SK-N-SH (cell line): Measurements from ENCODE around the gene SFMBT2. TPM values are rescaled to one million over a fixed set of nuclear protein-coding genes. Genes with fewer than 3 reads are reported as not detected.

Experiments used
- CTCF ChIA-PET: fragments of 300-600, 350-600 bp; formaldehyde crosslinking; extraction: SDS; loops from one replicate; lab custom pipeline; 2021; lab: Yijun Ruan, JAX
- POLR2A ChIA-PET: fragments of 350-600 bp; sonication (Branson Sonifier 250); formaldehyde crosslinking; extraction: SDS; loops from one replicate; lab custom pipeline; 2020; ENCODE audit warnings: antibody characterized with exemption, inconsistent platforms; lab: Yijun Ruan, JAX
- DNase-seq: peaks from one replicate; pipeline ENCODE4 v3.0.0; 2012
- H2AFZ ChIP-seq: fragments of 200-600 bp; sonication (generic); 2 replicates; pipeline ENCODE4 v1.8.1; 2016; ENCODE audit warnings: antibody characterized with exemption, mild to moderate bottlenecking, low read depth
- H3F3A ChIP-seq: fragments of 200-600 bp; sonication (generic); replicated peaks from 2 replicates; pipeline ENCODE3; 2016; ENCODE audit warnings: antibody characterized with exemption, mild to moderate bottlenecking; ENCODE audit not compliant: insufficient read depth
- H3K27ac ChIP-seq, 2 experiments: fragments of 200-500 bp in 1 of 2; fragments of 200-600 bp in 1 of 2; sonication (Bioruptor generic) in 1 of 2; sonication (generic), shearing (Covaris generic) in 1 of 2; 2 replicates each; pipeline versions ENCODE4 v1.5.1 to v1.6.1; 2014 to 2016; ENCODE audit warnings: low read depth in 2 of 2, inconsistent platforms in 1 of 2, low read length in 1 of 2, mild to moderate bottlenecking in 1 of 2, mixed read lengths in 1 of 2
- H3K27me3 ChIP-seq: fragments of 200-600 bp; sonication (generic), shearing (Covaris generic); 2 replicates; pipeline ENCODE4 v1.6.1; 2016; ENCODE audit warnings: mixed run types; ENCODE audit not compliant: insufficient read depth
- H3K36me3 ChIP-seq, 2 experiments: fragments of 200-500 bp in 1 of 2; fragments of 200-600 bp in 1 of 2; sonication (Bioruptor generic) in 1 of 2; sonication (generic) in 1 of 2; replicated peaks in 1 of 2; 2 replicates each; pipeline versions ENCODE3 to v1.5.1; 2014 to 2016; ENCODE audit warnings: low read length in 1 of 2, mild to moderate bottlenecking in 1 of 2; ENCODE audit not compliant: insufficient read depth in 2 of 2, control insufficient read depth in 1 of 2
- H3K4me1 ChIP-seq, 2 experiments: fragments of 200-500 bp in 1 of 2; fragments of 200-600 bp in 1 of 2; sonication (Bioruptor generic) in 1 of 2; sonication (generic), shearing (Covaris generic) in 1 of 2; 2 replicates each; pipeline versions ENCODE4 v1.5.1 to v1.6.1; 2014 to 2016; ENCODE audit warnings: low read depth in 1 of 2, low read length in 1 of 2, mixed run types in 1 of 2; ENCODE audit not compliant: insufficient read depth in 2 of 2, control insufficient read depth in 1 of 2
- H3K4me2 ChIP-seq: fragments of 200-600 bp; sonication (generic), shearing (Covaris generic); 2 replicates; pipeline ENCODE4 v1.6.1; 2017; ENCODE audit warnings: mixed run types
- H3K4me3 ChIP-seq, 2 experiments: fragments of 200-500 bp in 1 of 2; fragments of 200-600 bp in 1 of 2; sonication (Bioruptor generic) in 1 of 2; sonication (generic), shearing (Covaris generic) in 1 of 2; 2 replicates each; pipeline versions ENCODE4 v1.5.1 to v1.8.1; 2014 to 2016; ENCODE audit warnings: low read depth in 2 of 2, inconsistent platforms in 1 of 2, low read length in 1 of 2, mild to moderate bottlenecking in 1 of 2, mixed read lengths in 1 of 2, moderate library complexity in 1 of 2
- H3K79me2 ChIP-seq: fragments of 200-600 bp; sonication (generic); 2 replicates; pipeline ENCODE4 v1.8.1; 2017; ENCODE audit warnings: mild to moderate bottlenecking; ENCODE audit not compliant: insufficient read depth
- H3K9ac ChIP-seq: fragments of 200-600 bp; sonication (generic); 2 replicates; pipeline ENCODE4 v1.6.1; 2017; ENCODE audit warnings: mixed run types
- H3K9me2 ChIP-seq: fragments of 200-600 bp; sonication (generic); 2 replicates; pipeline ENCODE4 v1.6.1; 2017; ENCODE audit warnings: mixed run types
- H3K9me3 ChIP-seq: fragments of 200-600 bp; sonication (generic); 2 replicates; pipeline ENCODE4 v1.6.1; 2017; ENCODE audit warnings: mixed run types, mild to moderate bottlenecking, moderate library complexity
- H4K20me1 ChIP-seq: fragments of 200-600 bp; sonication (generic); 2 replicates; pipeline ENCODE4 v1.6.1; 2017; ENCODE audit warnings: mild to moderate bottlenecking, mixed run types; ENCODE audit not compliant: insufficient read depth
- CTCF ChIP-seq: fragments of 200-600 bp; sonication (generic); IDR thresholded peaks from 2 replicates; pipeline ENCODE4 v1.6.1; 2017; ENCODE audit warnings: antibody characterized with exemption, mild to moderate bottlenecking, moderate library complexity
- EP300 ChIP-seq, 2 experiments: IDR thresholded peaks; 2 replicates each; pipeline versions ENCODE4 v1.4.0 to v1.6.1; 2012; ENCODE audit warnings: borderline replicate concordance in 1 of 2, low read depth in 1 of 2, low read length in 1 of 2
- EZH2phosphoT487 ChIP-seq: fragments of 200-600 bp; sonication (generic); IDR thresholded peaks from 2 replicates; pipeline ENCODE4 v1.6.1; 2017; ENCODE audit warnings: low read depth, mixed run types, mild to moderate bottlenecking, antibody characterized with exemption, moderate library complexity, borderline replicate concordance
- FOXJ3 ChIP-seq: sonication (generic); formaldehyde crosslinking; IDR thresholded peaks from 2 replicates; pipeline ENCODE4 v1.5.1; 2020; ENCODE audit warnings: mild to moderate bottlenecking, missing genetic modification reagents
- FOXM1 ChIP-seq: IDR thresholded peaks from 2 replicates; pipeline ENCODE4 v1.4.0; 2012; ENCODE audit warnings: low read depth, mild to moderate bottlenecking
- GABPA ChIP-seq: IDR thresholded peaks from 2 replicates; pipeline ENCODE4 v1.4.0; 2012; ENCODE audit warnings: low read depth, mild to moderate bottlenecking
- MAX ChIP-seq: IDR thresholded peaks from 2 replicates; pipeline ENCODE4 v1.4.0; 2012; ENCODE audit warnings: low read depth
- MEF2A ChIP-seq: IDR thresholded peaks from 2 replicates; pipeline ENCODE4 v1.4.0; 2012; ENCODE audit warnings: low read depth, borderline replicate concordance
- NRF1 ChIP-seq: IDR thresholded peaks from 2 replicates; pipeline ENCODE4 v1.6.1; 2012; ENCODE audit warnings: low read depth, mild to moderate bottlenecking, low read length
- PBX3 ChIP-seq: IDR thresholded peaks from 2 replicates; pipeline ENCODE4; 2012
- POLR2AphosphoS5 ChIP-seq: IDR thresholded peaks from 2 replicates; pipeline ENCODE4 v1.6.1; 2012; ENCODE audit warnings: low read depth, low read length
- RCOR1 ChIP-seq: fragments of 150-350 bp; IDR thresholded peaks from 2 replicates; pipeline ENCODE4 v1.6.1; 2017; ENCODE audit warnings: antibody characterized with exemption, low read length
- RFX5 ChIP-seq: IDR thresholded peaks from 2 replicates; pipeline ENCODE4 v1.6.1; 2012; ENCODE audit warnings: mild to moderate bottlenecking, improper control_type of control experiment, low read length
- SMC3 ChIP-seq: IDR thresholded peaks from 2 replicates; pipeline ENCODE4 v1.6.1; 2012; ENCODE audit warnings: low read depth, low read length, improper control_type of control experiment
- TAF1 ChIP-seq: IDR thresholded peaks from 2 replicates; pipeline ENCODE4 v1.6.1; 2012; ENCODE audit warnings: low read depth, mild to moderate bottlenecking, low read length, moderate library complexity, borderline replicate concordance
- TCF12 ChIP-seq: IDR thresholded peaks from 2 replicates; pipeline ENCODE4 v1.4.0; 2012
- USF1 ChIP-seq: IDR thresholded peaks from 2 replicates; pipeline ENCODE4 v1.4.0; 2012; ENCODE audit warnings: low read depth, borderline replicate concordance
- USF2 ChIP-seq: fragments of 150-350 bp; IDR thresholded peaks from 2 replicates; pipeline ENCODE4 v1.6.1; 2017; ENCODE audit warnings: antibody characterized with exemption, low read length, low read depth, borderline replicate concordance
- YY1 ChIP-seq: IDR thresholded peaks from 2 replicates; pipeline ENCODE4 v1.4.0; 2012; ENCODE audit warnings: low read depth, mild to moderate bottlenecking
- ZBTB33 ChIP-seq: IDR thresholded peaks from 2 replicates; pipeline ENCODE4 v1.4.0; 2012; ENCODE audit warnings: low read depth, borderline replicate concordance
- WGBS: methylation state at CpG from one replicate; pipeline ENCODE4 v1.1.6; 2017; ENCODE audit warnings: low lambda C conversion rate; 5-methylcytosine and 5-hydroxymethylcytosine counted together
- polyA plus RNA-seq, 3 experiments: library from polyadenylated mRNA; depleted of rRNA; stranded (reverse); fragments of >200 nt; gene quantifications; 2 replicates each; pipeline ENCODE4 v1.2.3, GENCODE V29; 2012

Gene SFMBT2
- polyA plus RNA-seq, 1 of the 3 experiments (the other 2 are of a cell fraction): 0.20 TPM

GRCh38 chr10:7210516-7210915 lies 200.3 kb downstream of the SFMBT2 start:
- no peaks in the 10 kb centered on the region for H3K9me3 ChIP-seq
- TF ChIP-seq USF1: no peak
- TF ChIP-seq FOXM1: no peak
- no peak for TF ChIP-seq MEF2A
- no peak for TF ChIP-seq USF2
- no peak for TF ChIP-seq TCF12
- TF ChIP-seq MAX: no peak
- no peak for TF ChIP-seq SMC3
- no peak for TF ChIP-seq RFX5
- TF ChIP-seq TAF1: no peak
- no peak for TF ChIP-seq PBX3
- no peak for TF ChIP-seq GABPA
- ChIA-PET POLR2A (no interaction called here), CTCF (no interaction called here)
- no peaks in the 10 kb centered on the region for H3K27me3 ChIP-seq
- no peaks in the 10 kb centered on the region for H3F3A ChIP-seq
- no peak for DNase-seq
- H3K4me3 ChIP-seq: no peak overlapping the region
- no peaks in the 10 kb centered on the region for H3K36me3 ChIP-seq
- H2AFZ ChIP-seq: no peak overlapping the region
- H3K9ac ChIP-seq: no peak overlapping the region
- H3K9me2 ChIP-seq: no peaks in the 10 kb centered on the region
- no peak overlapping the region for H3K4me2 ChIP-seq
- no peaks in the 10 kb centered on the region for H3K79me2 ChIP-seq
- H3K27ac ChIP-seq: no peak overlapping the region
- WGBS: 56% methylated on average over 10 of the region's 10 CpGs
- H4K20me1 ChIP-seq: no peaks in the 10 kb centered on the region
- H3K4me1 ChIP-seq: no peaks in the 10 kb centered on the region

GRCh38 chr10:7209458-7209857 lies 201.4 kb downstream of the SFMBT2 start:
- no peaks in the 10 kb centered on the region for H3K36me3 ChIP-seq
- H3K4me3 ChIP-seq: no peak overlapping the region
- no peaks in the 10 kb centered on the region for H3F3A ChIP-seq
- H4K20me1 ChIP-seq: no peaks in the 10 kb centered on the region
- H3K9me2 ChIP-seq: no peaks in the 10 kb centered on the region
- no peaks in the 10 kb centered on the region for H3K27me3 ChIP-seq
- ChIA-PET CTCF (interaction anchor here (1.4 kb wide), 1 partner anchor 88 kb away, joined by 5 read pairs; no protein-coding TSS in a partner anchor), POLR2A (no interaction called here)
- TF ChIP-seq MAX: no peak
- no peak for TF ChIP-seq ZBTB33
- TF ChIP-seq RCOR1: no peak
- TF ChIP-seq MEF2A: no peak
- TF ChIP-seq EZH2phosphoT487: no peak
- TF ChIP-seq CTCF: no peak
- no peak for TF ChIP-seq TCF12
- no peak for TF ChIP-seq RFX5
- no peak for TF ChIP-seq EP300 (IDR thresholded peaks at IDR 0.05; ENCODE audit: borderline replicate concordance in 1 of 2, low read depth in 1 of 2, low read length in 1 of 2)
- no peak for TF ChIP-seq YY1
- no peak for TF ChIP-seq POLR2AphosphoS5
- no peak for TF ChIP-seq NRF1
- TF ChIP-seq FOXJ3 (CRISPR knock-in tag): no peak
- no peaks in the 10 kb centered on the region for H3K79me2 ChIP-seq
- no peak overlapping the region for H3K9ac ChIP-seq
- H3K9me3 ChIP-seq: no peaks in the 10 kb centered on the region
- 38% methylated on average over 2 of the region's 2 CpGs for WGBS
- H3K27ac ChIP-seq: no peak overlapping the region
- no peak overlapping the region for H2AFZ ChIP-seq
- H3K4me1 ChIP-seq: no peaks in the 10 kb centered on the region
- no peak overlapping the region for H3K4me2 ChIP-seq
- no peak for DNase-seq
